ENCODE results near the gene DNAJC1. TPM values are rescaled to one million over a fixed set of nuclear protein-coding genes. Genes with fewer than 3 reads are reported as not detected.

The DNAJC1 gene
- polyA plus RNA-seq, 4 donors = 20.6 to 30.0 (median 26.4) TPM

GRCh38 chr10:22017283-22018020 lies 13.9 kb upstream of the DNAJC1 start:
- peak in 1 of 2 donors; percentile 16 for DNase-seq
- H3K27me3 ChIP-seq (ENCODE audit: control insufficient read depth in 3 of 3, insufficient read depth in 3 of 3, low read length in 3 of 3) = no peaks in the 10 kb centered on the region
- H3K9me3 ChIP-seq (ENCODE audit: control insufficient read depth in 2 of 2, insufficient read depth in 1 of 2, low read depth in 1 of 2, low read length in 1 of 2) = no peaks in the 10 kb centered on the region
- H3K4me3 ChIP-seq (ENCODE audit: low read depth in 1 of 3, low read length in 3 of 3) = no peak overlapping the region
- no peak overlapping the region for H3K27ac ChIP-seq (ENCODE audit: low read depth in 1 of 3, low read length in 2 of 3)
- no peaks in the 10 kb centered on the region for H3K4me1 ChIP-seq (ENCODE audit: control insufficient read depth in 3 of 3, insufficient read depth in 2 of 3, low read depth in 1 of 3, low read length in 2 of 3)
- FAIRE-seq = no peak
- 13 to 41% (median 24%) methylated on average over 3 of the region's 3 CpGs for WGBS, 3 donors
- no peaks in the 10 kb centered on the region for H3K36me3 ChIP-seq (ENCODE audit: control insufficient read depth in 3 of 3, insufficient read depth in 2 of 3, low read depth in 1 of 3, low read length in 3 of 3)

GRCh38 chr10:22016046-22016705 lies 12.6 kb upstream of the DNAJC1 start:
- no peaks in the 10 kb centered on the region for H3K4me1 ChIP-seq (ENCODE audit: control insufficient read depth in 3 of 3, insufficient read depth in 2 of 3, low read depth in 1 of 3, low read length in 2 of 3)
- H3K9me3 ChIP-seq (ENCODE audit: control insufficient read depth in 2 of 2, insufficient read depth in 1 of 2, low read depth in 1 of 2, low read length in 1 of 2) = no peaks in the 10 kb centered on the region
- no peak for FAIRE-seq
- no peaks in the 10 kb centered on the region for H3K27me3 ChIP-seq (ENCODE audit: control insufficient read depth in 3 of 3, insufficient read depth in 3 of 3, low read length in 3 of 3)
- no peak overlapping the region for H3K27ac ChIP-seq (ENCODE audit: low read depth in 1 of 3, low read length in 2 of 3)
- no peak for DNase-seq
- H3K36me3 ChIP-seq (ENCODE audit: control insufficient read depth in 3 of 3, insufficient read depth in 2 of 3, low read depth in 1 of 3, low read length in 3 of 3) = no peaks in the 10 kb centered on the region
- no peak overlapping the region for H3K4me3 ChIP-seq (ENCODE audit: low read depth in 1 of 3, low read length in 3 of 3)
- 72 to 79% (median 77%) methylated on average over 5 of the region's 5 CpGs for WGBS, 3 donors

- peak; percentile 59 for FAIRE-seq
Observed at GRCh38 chr10:22010973-22011408, 7.5 kb upstream of the DNAJC1 start.

GRCh38 chr10:22010539-22010938 lies 7.0 kb upstream of the DNAJC1 start:
- 55 to 70% (median 70%) methylated on average over 4 of the region's 4 CpGs for WGBS, 3 donors
- H3K27me3 ChIP-seq (ENCODE audit: control insufficient read depth in 3 of 3, insufficient read depth in 3 of 3, low read length in 3 of 3) = no peaks in the 10 kb centered on the region
- H3K9me3 ChIP-seq (ENCODE audit: control insufficient read depth in 2 of 2, insufficient read depth in 1 of 2, low read depth in 1 of 2, low read length in 1 of 2) = no peaks in the 10 kb centered on the region
- DNase-seq (no peak), FAIRE-seq (no peak)
- no peaks in the 10 kb centered on the region for H3K36me3 ChIP-seq (ENCODE audit: control insufficient read depth in 3 of 3, insufficient read depth in 2 of 3, low read depth in 1 of 3, low read length in 3 of 3)
- no peaks in the 10 kb centered on the region for H3K4me1 ChIP-seq (ENCODE audit: control insufficient read depth in 3 of 3, insufficient read depth in 2 of 3, low read depth in 1 of 3, low read length in 2 of 3)
- H3K27ac ChIP-seq (ENCODE audit: low read depth in 1 of 3, low read length in 2 of 3) = no peak overlapping the region
- no peak overlapping the region for H3K4me3 ChIP-seq (ENCODE audit: low read depth in 1 of 3, low read length in 3 of 3)

More at GRCh38 chr10:22010973-22011408, 7.5 kb upstream of the DNAJC1 start:
- Histone ChIP-seq H3K9me3 (ENCODE audit: control insufficient read depth in 2 of 2, insufficient read depth in 1 of 2, low read depth in 1 of 2, low read length in 1 of 2) (no peaks in the 10 kb centered on the region), H3K36me3 (ENCODE audit: control insufficient read depth in 3 of 3, insufficient read depth in 2 of 3, low read depth in 1 of 3, low read length in 3 of 3) (no peaks in the 10 kb centered on the region), H3K27me3 (ENCODE audit: control insufficient read depth in 3 of 3, insufficient read depth in 3 of 3, low read length in 3 of 3) (no peaks in the 10 kb centered on the region), H3K4me3 (ENCODE audit: low read depth in 1 of 3, low read length in 3 of 3) (no peak overlapping the region), H3K4me1 (ENCODE audit: control insufficient read depth in 3 of 3, insufficient read depth in 2 of 3, low read depth in 1 of 3, low read length in 2 of 3) (no peaks in the 10 kb centered on the region), H3K27ac (ENCODE audit: low read depth in 1 of 3, low read length in 2 of 3) (no peak overlapping the region)
- no peak for DNase-seq
- 38 to 48% (median 41%) methylated on average over 1 of the region's 1 CpG for WGBS, 3 donors

- Histone ChIP-seq H3K27ac (ENCODE audit: low read depth in 1 of 3, low read length in 2 of 3) (no peak overlapping the region), H3K27me3 (ENCODE audit: control insufficient read depth in 3 of 3, insufficient read depth in 3 of 3, low read length in 3 of 3) (no peaks in the 10 kb centered on the region), H3K4me3 (ENCODE audit: low read depth in 1 of 3, low read length in 3 of 3) (no peak overlapping the region), H3K9me3 (ENCODE audit: control insufficient read depth in 2 of 2, insufficient read depth in 1 of 2, low read depth in 1 of 2, low read length in 1 of 2) (no peaks in the 10 kb centered on the region), H3K4me1 (ENCODE audit: control insufficient read depth in 3 of 3, insufficient read depth in 2 of 3, low read depth in 1 of 3, low read length in 2 of 3) (peaks cover 0 to 4% (median 0%) of the 10 kb centered on the region in 3 donors), H3K36me3 (ENCODE audit: control insufficient read depth in 3 of 3, insufficient read depth in 2 of 3, low read depth in 1 of 3, low read length in 3 of 3) (no peaks in the 10 kb centered on the region)
- DNase-seq (no peak), FAIRE-seq (no peak)
Observed at GRCh38 chr10:22006379-22006884, 2.9 kb upstream of the DNAJC1 start.

GRCh38 chr10:22005763-22006162 lies 2.2 kb upstream of the DNAJC1 start:
- H3K4me1 ChIP-seq (ENCODE audit: control insufficient read depth in 3 of 3, insufficient read depth in 2 of 3, low read depth in 1 of 3, low read length in 2 of 3) = peaks cover 0 to 4% (median 0%) of the 10 kb centered on the region in 3 donors
- no peak overlapping the region for H3K27ac ChIP-seq (ENCODE audit: low read depth in 1 of 3, low read length in 2 of 3)
- no peaks in the 10 kb centered on the region for H3K27me3 ChIP-seq (ENCODE audit: control insufficient read depth in 3 of 3, insufficient read depth in 3 of 3, low read length in 3 of 3)
- no peak for FAIRE-seq
- H3K36me3 ChIP-seq (ENCODE audit: control insufficient read depth in 3 of 3, insufficient read depth in 2 of 3, low read depth in 1 of 3, low read length in 3 of 3) = no peaks in the 10 kb centered on the region
- H3K4me3 ChIP-seq (ENCODE audit: low read depth in 1 of 3, low read length in 3 of 3) = no peak overlapping the region
- no peaks in the 10 kb centered on the region for H3K9me3 ChIP-seq (ENCODE audit: control insufficient read depth in 2 of 2, insufficient read depth in 1 of 2, low read depth in 1 of 2, low read length in 1 of 2)
- no peak for DNase-seq
- WGBS, 3 donors = 62 to 86% (median 68%) methylated on average over 2 of the region's 2 CpGs

GRCh38 chr10:22003964-22004281 lies 393 bp upstream of the DNAJC1 start:
- 0 to 2% (median 0%) methylated on average over 2 of the region's 2 CpGs for WGBS, 3 donors
- Histone ChIP-seq H3K27ac (ENCODE audit: low read depth in 1 of 3, low read length in 2 of 3) (peak overlapping the region in 2 of 3 donors; percentile 82 to 98), H3K9me3 (ENCODE audit: control insufficient read depth in 2 of 2, insufficient read depth in 1 of 2, low read depth in 1 of 2, low read length in 1 of 2) (no peaks in the 10 kb centered on the region), H3K4me3 (ENCODE audit: low read depth in 1 of 3, low read length in 3 of 3) (peak overlapping the region; percentile 75 to 96 (median 95)), H3K4me1 (ENCODE audit: control insufficient read depth in 3 of 3, insufficient read depth in 2 of 3, low read depth in 1 of 3, low read length in 2 of 3) (peaks cover 0 to 4% (median 3%) of the 10 kb centered on the region in 3 donors), H3K36me3 (ENCODE audit: control insufficient read depth in 3 of 3, insufficient read depth in 2 of 3, low read depth in 1 of 3, low read length in 3 of 3) (no peaks in the 10 kb centered on the region), H3K27me3 (ENCODE audit: control insufficient read depth in 3 of 3, insufficient read depth in 3 of 3, low read length in 3 of 3) (no peaks in the 10 kb centered on the region)
- DNase-seq (no peak), FAIRE-seq (no peak)

- DNase-seq = peak; percentile 61 to 67
- no peak for FAIRE-seq
Observed at GRCh38 chr10:22002591-22003176, 846 bp downstream of the DNAJC1 start.

More at GRCh38 chr10:22002591-22003176, 846 bp downstream of the DNAJC1 start:
- Histone ChIP-seq H3K27ac (ENCODE audit: low read depth in 1 of 3, low read length in 2 of 3) (peak overlapping the region; percentile 90 to 98 (median 97)), H3K27me3 (ENCODE audit: control insufficient read depth in 3 of 3, insufficient read depth in 3 of 3, low read length in 3 of 3) (no peaks in the 10 kb centered on the region), H3K4me3 (ENCODE audit: low read depth in 1 of 3, low read length in 3 of 3) (peak overlapping the region; percentile 75 to 96 (median 95)), H3K9me3 (ENCODE audit: control insufficient read depth in 2 of 2, insufficient read depth in 1 of 2, low read depth in 1 of 2, low read length in 1 of 2) (no peaks in the 10 kb centered on the region), H3K4me1 (ENCODE audit: control insufficient read depth in 3 of 3, insufficient read depth in 2 of 3, low read depth in 1 of 3, low read length in 2 of 3) (peaks cover 0 to 4% (median 3%) of the 10 kb centered on the region in 3 donors), H3K36me3 (ENCODE audit: control insufficient read depth in 3 of 3, insufficient read depth in 2 of 3, low read depth in 1 of 3, low read length in 3 of 3) (no peaks in the 10 kb centered on the region)
- WGBS, 3 donors = 0 to 1% (median 1%) methylated on average over 16 to 21 of the region's 21 CpGs

Data from small intestine (tissue), 7 donors.